KBM-7 (cell line): ENCODE data around the gene CLCN6.

ENCODE experiments used
- DNase-seq: peaks from one replicate; pipeline ENCODE4 v3.0.0-alpha.2; 2015
- in situ Hi-C: fragments of 300-500 bp; cut with MboI; formaldehyde crosslinking; loops from 2 replicates; pipeline ENCODE4 v1.14.3; 2020; ENCODE audit warnings: low sequenced_read_pairs, low pct_unique_long_range_greater_than_20kb, mixed read lengths

Gene CLCN6

GRCh38 chr1:11805422-11806306 lies at the start of gene CLCN6, which contains the start of gene MTHFR:
Gene CLCN6, plus strand, starts transcription at chr1:11806191. Its CDS starts 72 bp downstream, at chr1:11806263.
Gene MTHFR, minus strand, starts transcription at chr1:11805964. Its CDS starts 2,848 bp downstream, at chr1:11803116.
- in situ Hi-C loops = no loop called here
- peak; percentile 99 for DNase-seq

- in situ Hi-C loops = no loop called here
- no peak for DNase-seq
Observed at GRCh38 chr1:11757047-11757446, 48.9 kb upstream of the CLCN6 start.

DNA sequence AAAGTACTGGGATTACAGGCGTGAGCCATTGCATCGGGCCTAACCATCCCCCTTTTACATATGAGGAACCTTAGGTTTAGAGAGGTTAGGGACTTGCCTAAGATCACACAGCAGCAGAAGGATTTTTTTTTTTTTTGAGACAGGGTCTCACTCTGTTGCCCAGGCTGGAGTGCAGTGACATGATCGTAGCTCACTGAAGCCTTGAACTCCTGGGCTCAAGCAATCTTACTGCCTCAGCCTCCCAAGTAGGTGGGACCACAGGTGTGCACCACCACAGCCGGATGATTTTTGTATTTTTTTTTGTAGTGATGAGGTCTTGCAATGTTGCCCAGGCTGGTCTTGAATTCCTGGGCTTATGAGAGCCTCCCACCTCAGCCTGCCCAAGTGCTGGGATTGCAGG lies 46.2 kb upstream of the CLCN6 start:
- no peak for DNase-seq
- in situ Hi-C loops = no loop called here

DNA sequence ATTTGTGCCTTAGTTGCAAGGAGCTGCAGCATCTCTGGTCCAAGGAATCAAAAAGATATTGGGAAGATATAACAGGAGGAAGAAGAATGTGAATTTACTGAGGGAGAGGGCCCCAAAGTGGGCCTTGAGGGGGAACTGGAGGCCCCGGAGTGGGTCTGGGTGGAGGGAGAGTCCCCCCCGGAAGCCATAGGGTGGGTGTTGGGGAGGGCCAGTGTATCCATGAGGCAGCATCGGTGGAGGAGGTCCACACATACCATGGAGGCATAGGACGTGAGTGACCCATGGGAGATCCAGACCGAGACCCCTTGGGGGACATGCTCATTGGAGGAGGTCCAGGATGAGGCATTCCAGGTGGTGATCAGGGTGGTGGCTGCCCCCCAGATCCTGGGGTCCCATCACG lies 44.7 kb upstream of the CLCN6 start:
- in situ Hi-C loops = no loop called here
- DNase-seq = no peak

- in situ Hi-C loops = no loop called here
- DNase-seq = no peak
Observed at GRCh38 chr1:11761988-11762406, 44.0 kb upstream of the CLCN6 start, which contains the start of gene C1orf167. Gene C1orf167, plus strand, starts transcription at chr1:11762193. Its CDS starts 2,208 bp downstream, at chr1:11764401.

DNA sequence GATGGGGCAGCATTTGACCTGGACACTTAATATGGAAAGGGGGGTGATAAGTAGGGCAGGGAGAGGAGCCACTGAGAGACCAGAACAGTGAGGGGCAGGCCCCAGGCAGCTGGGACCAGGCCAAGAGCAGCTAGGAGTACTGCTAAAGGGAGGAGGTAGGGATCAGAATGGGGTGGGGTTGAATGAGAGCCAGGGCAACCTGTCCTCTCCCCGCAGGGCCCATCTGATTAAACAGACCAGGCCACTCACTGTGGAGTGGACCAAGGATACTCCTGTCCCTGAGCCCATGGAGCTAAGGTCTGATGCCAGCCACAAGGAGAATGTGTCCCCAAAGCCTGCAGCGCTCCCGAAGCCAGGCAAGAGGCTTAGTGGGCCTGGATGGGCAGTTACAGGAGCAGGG lies 41.9 kb upstream of the CLCN6 start:
- in situ Hi-C loops = no loop called here
- DNase-seq = no peak

DNA sequence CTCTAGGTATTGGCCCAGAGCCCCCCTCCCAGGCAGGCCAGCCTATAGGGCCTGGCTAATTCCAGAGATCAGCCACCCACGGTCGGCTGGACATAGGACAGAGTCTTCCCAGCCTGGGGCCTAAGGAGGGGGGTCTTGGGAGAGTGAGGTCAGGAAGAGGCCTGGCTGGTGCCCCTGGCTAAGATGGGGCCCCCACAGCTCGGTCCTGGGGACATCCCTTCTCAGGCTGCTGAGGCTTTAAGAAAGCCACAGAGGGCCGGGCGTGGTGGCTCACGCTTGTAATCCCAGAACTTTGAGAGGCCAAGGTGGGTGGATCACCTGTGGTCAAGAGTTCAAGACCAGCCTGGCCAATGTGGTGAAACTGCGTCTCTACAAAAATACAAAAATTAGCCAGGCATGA lies 41.5 kb upstream of the CLCN6 start:
- DNase-seq = no peak
- in situ Hi-C loops = no loop called here

GRCh38 chr1:11765661-11766428 lies 40.1 kb upstream of the CLCN6 start:
- in situ Hi-C loops = no loop called here
- DNase-seq = no peak

DNA sequence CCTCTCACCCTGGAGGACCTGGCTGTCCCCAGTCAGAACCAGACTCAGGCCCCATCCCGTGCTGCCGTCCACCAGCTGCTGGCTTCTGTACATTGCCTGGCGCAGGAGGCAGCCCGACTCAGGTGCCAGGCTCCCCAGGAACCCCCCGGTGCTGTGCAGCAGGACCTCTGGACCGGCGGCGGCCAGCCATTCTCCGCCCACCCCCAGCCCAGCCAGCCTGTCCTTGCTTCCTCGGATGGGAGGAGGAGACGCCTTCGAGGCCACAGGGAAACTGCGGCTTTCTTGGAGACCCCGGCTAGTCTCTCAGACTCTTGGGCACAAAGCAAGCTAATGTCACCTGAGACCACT lies 39.6 kb upstream of the CLCN6 start:
- no peak for DNase-seq
- in situ Hi-C loops = no loop called here

GRCh38 chr1:11767922-11768704 lies 37.9 kb upstream of the CLCN6 start:
- in situ Hi-C loops = no loop called here
- no peak for DNase-seq

DNA sequence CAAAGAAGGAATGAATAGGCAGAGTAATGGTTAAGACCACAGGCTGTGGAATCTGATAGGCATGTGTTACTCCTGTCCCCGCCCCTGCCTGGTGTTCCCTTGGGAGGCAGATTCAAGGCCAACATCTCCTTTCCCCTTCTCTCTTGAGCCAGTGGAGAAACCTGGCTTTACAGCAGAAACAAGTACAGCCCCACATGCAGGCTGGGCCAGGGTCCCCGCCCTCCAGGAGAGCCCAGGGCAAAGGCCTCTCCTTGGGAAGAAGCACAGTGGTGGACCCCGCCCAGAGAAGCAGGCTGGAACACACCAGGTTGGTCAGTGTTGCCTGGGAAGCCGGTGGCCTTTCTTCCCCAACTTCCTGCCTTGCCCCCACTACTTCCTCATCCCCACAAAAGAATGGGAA lies 37.2 kb upstream of the CLCN6 start:
- in situ Hi-C loops = no loop called here
- no peak for DNase-seq

GRCh38 chr1:11769274-11769673 lies 36.7 kb upstream of the CLCN6 start:
- in situ Hi-C loops = no loop called here

GRCh38 chr1:11770011-11770410 lies 36.0 kb upstream of the CLCN6 start:
- in situ Hi-C loops = no loop called here
- no peak for DNase-seq

More at GRCh38 chr1:11769274-11769673, 36.7 kb upstream of the CLCN6 start:
- DNase-seq = no peak

DNA sequence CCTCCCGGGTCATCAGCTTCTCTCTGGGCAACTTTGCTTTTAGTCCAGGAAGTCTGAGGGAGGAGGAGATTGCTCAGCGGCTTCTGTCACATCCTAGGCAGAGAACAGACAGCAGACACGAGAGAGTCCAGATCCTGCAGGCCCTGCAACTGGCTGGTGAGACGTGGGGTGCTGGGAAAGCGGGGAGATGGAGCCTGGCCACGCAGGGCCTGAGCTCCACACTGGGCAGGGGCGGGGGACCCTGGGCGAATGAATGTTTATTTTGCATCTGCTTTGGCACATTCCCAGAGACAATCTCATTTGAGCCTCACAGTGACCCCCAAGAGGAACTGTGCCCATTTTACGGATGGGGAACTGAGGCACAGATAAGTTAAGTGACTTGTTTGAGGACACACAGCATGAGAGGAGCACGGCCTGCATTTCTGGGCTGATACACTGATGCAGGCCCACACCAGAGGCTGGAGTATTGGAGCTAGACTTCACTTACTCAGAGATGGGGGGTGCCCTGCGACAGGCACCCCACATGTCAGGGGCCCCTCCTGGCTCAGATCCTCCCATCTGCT lies 34.4 kb upstream of the CLCN6 start:
- no peak for DNase-seq
- in situ Hi-C loops = no loop called here

GRCh38 chr1:11772458-11772857 lies 33.5 kb upstream of the CLCN6 start:
- peak; percentile 18 for DNase-seq
- in situ Hi-C loops = no loop called here

DNA sequence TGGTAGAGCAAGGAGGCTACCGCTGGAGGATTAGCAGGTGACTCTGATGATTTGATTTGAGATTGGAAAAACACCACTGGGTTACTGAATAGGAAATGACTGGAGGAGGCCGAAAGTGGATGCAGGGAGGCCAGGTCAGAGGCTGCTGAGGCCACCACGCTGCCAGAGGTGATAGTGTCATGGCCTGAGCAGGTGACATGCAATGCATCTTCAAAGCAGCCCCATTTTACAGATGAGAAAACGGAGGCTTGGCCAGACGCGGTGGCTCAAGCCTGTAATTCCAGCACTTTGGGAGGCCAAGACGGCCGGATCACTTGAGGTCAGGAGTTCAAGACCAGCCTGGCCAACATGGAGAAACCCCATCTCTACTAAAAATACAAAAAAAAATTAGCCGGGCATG lies 31.2 kb upstream of the CLCN6 start:
- no peak for DNase-seq
- in situ Hi-C loops = no loop called here

GRCh38 chr1:11777658-11778322 lies 28.2 kb upstream of the CLCN6 start:
- no peak for DNase-seq
- in situ Hi-C loops = no loop called here

- in situ Hi-C loops = no loop called here
- no peak for DNase-seq
Observed at GRCh38 chr1:11778336-11778735, 27.7 kb upstream of the CLCN6 start.
